GM23338 (cell line): ENCODE data around the gene CTSW.

Source experiments
- CREB1 ChIP-seq: fragments of 250-450 bp; sonication (Bioruptor Pico); IDR thresholded peaks from 2 replicates; pipeline ENCODE4 v1.5.0; 2020; ENCODE audit warnings: low read depth, mild to moderate bottlenecking, moderate library complexity
- CTCF ChIP-seq, 2 experiments: fragments of 200-600 bp in 1 of 2; sonication (generic) in 1 of 2; conservative IDR thresholded peaks; 2 replicates each; pipeline versions ENCODE4 v1.5.1 to v1.6.1; 2016 to 2017; ENCODE audit warnings: antibody characterized with exemption in 2 of 2, low read depth in 2 of 2, mild to moderate bottlenecking in 2 of 2, moderate library complexity in 1 of 2
- ETS1 ChIP-seq: IDR thresholded peaks from 2 replicates; pipeline ENCODE4 v1.6.1; 2016; ENCODE audit warnings: antibody characterized with exemption
- EZH2 ChIP-seq: fragments of 200-600 bp; sonication (generic); IDR thresholded peaks from one replicate; pipeline ENCODE4 v1.8.0; 2017; ENCODE audit warnings: antibody characterized with exemption, mild to moderate bottlenecking, low read depth; ENCODE audit not compliant: unreplicated experiment
- EZH2phosphoT487 ChIP-seq: fragments of 200-600 bp; sonication (generic); IDR thresholded peaks from one replicate; pipeline ENCODE4 v1.8.1; 2018; ENCODE audit warnings: antibody characterized with exemption; ENCODE audit not compliant: unreplicated experiment
- POLR2AphosphoS5 ChIP-seq: IDR thresholded peaks from 2 replicates; pipeline ENCODE4 v1.6.1; 2016; ENCODE audit warnings: antibody characterized with exemption, low read depth
- REST ChIP-seq: IDR thresholded peaks from one replicate; pipeline ENCODE4 v1.6.1; 2018; ENCODE audit warnings: antibody characterized with exemption; ENCODE audit not compliant: unreplicated experiment
- STAT1 ChIP-seq: IDR thresholded peaks from one replicate; pipeline ENCODE4 v1.6.1; 2016; ENCODE audit warnings: antibody characterized with exemption; ENCODE audit not compliant: unreplicated experiment
- ZNF114 ChIP-seq: fragments of 250-450 bp; sonication (Bioruptor Pico); IDR thresholded peaks from 2 replicates; pipeline ENCODE4 v1.5.0; 2020; ENCODE audit warnings: mild to moderate bottlenecking, moderate library complexity

- TF ChIP-seq ZNF114 (CRISPR knock-in tag), result no peak
- peak; percentile 51 to 71 for TF ChIP-seq CTCF (conservative IDR thresholded peaks at IDR 0.05; ENCODE audit: low read depth in 2 of 2)
- TF ChIP-seq POLR2AphosphoS5, result no peak
- no peak for TF ChIP-seq EZH2phosphoT487
- no peak for TF ChIP-seq EZH2
- no peak for TF ChIP-seq REST
- TF ChIP-seq ETS1, result no peak
- TF ChIP-seq STAT1, result no peak
- 0 out of 2 replicates have a peak, but pooled peaks have one; percentile 16 for TF ChIP-seq CREB1 (CRISPR knock-in tag)
Observed at GRCh38 chr11:65932558-65932919, 52.9 kb downstream of the CTSW start.
